Measurements from ENCODE around the gene ATF4. TPM values are rescaled to one million over a fixed set of nuclear protein-coding genes. Genes with fewer than 3 reads are reported as not detected.
A peak's percentile ranks its signal among the peaks of the same experiment; 100 is the strongest.

ATF4 gene
- total RNA-seq, 1 donor = 590 TPM

GRCh38 chr22:39510529-39511149 lies 9.7 kb upstream of the ATF4 start:
- Histone ChIP-seq H3K4me1 (ENCODE audit: insufficient read depth, low read length) (peaks cover 11% of the 10 kb centered on the region), H3K4me2 (ENCODE audit: insufficient read depth, low read length) (no peak overlapping the region), H3K79me2 (ENCODE audit: insufficient read depth, low read length) (peaks cover 63% of the 10 kb centered on the region), H2AFZ (ENCODE audit: low read length) (no peak overlapping the region), H3K36me3 (ENCODE audit: insufficient read depth, low read length) (peaks cover 76% of the 10 kb centered on the region), H3K27me3 (ENCODE audit: insufficient read depth, low read length) (no peaks in the 10 kb centered on the region), H3K27ac (ENCODE audit: low read depth, low read length) (no peak overlapping the region), H4K20me1 (ENCODE audit: insufficient read depth, low read length) (peaks cover 48% of the 10 kb centered on the region), H3K9me3 (ENCODE audit: low read depth, low read length) (no peaks in the 10 kb centered on the region), H3K4me3 (ENCODE audit: insufficient read depth, low read length) (no peak overlapping the region)
- DNase-seq (ENCODE audit: insufficient read length, low spot score, missing footprints) = peak; percentile 3
- no peak for TF ChIP-seq CTCF (IDR thresholded peaks at IDR 0.05; ENCODE audit: extremely low read depth, low read depth, low read length)

- Histone ChIP-seq H4K20me1 (ENCODE audit: insufficient read depth, low read length) (peaks cover 43% of the 10 kb centered on the region), H3K27me3 (ENCODE audit: insufficient read depth, low read length) (no peaks in the 10 kb centered on the region), H3K9me3 (ENCODE audit: low read depth, low read length) (no peaks in the 10 kb centered on the region), H3K4me1 (ENCODE audit: insufficient read depth, low read length) (peaks cover 11% of the 10 kb centered on the region), H3K36me3 (ENCODE audit: insufficient read depth, low read length) (peaks cover 73% of the 10 kb centered on the region), H3K27ac (ENCODE audit: low read depth, low read length) (no peak overlapping the region), H3K79me2 (ENCODE audit: insufficient read depth, low read length) (peaks cover 60% of the 10 kb centered on the region), H3K4me2 (ENCODE audit: insufficient read depth, low read length) (no peak overlapping the region), H3K4me3 (ENCODE audit: insufficient read depth, low read length) (no peak overlapping the region), H2AFZ (ENCODE audit: low read length) (no peak overlapping the region)
- no peak for TF ChIP-seq CTCF (IDR thresholded peaks at IDR 0.05; ENCODE audit: extremely low read depth, low read depth, low read length)
- peak; percentile 3 for DNase-seq (ENCODE audit: insufficient read length, low spot score, missing footprints)
These were observed 9.1 kb upstream of the ATF4 start for GRCh38 chr22:39511226-39511625.

- Histone ChIP-seq H3K27ac (ENCODE audit: low read depth, low read length) (no peak overlapping the region), H3K4me3 (ENCODE audit: insufficient read depth, low read length) (no peak overlapping the region), H3K36me3 (ENCODE audit: insufficient read depth, low read length) (peaks cover 73% of the 10 kb centered on the region), H3K27me3 (ENCODE audit: insufficient read depth, low read length) (no peaks in the 10 kb centered on the region), H3K9me3 (ENCODE audit: low read depth, low read length) (no peaks in the 10 kb centered on the region), H2AFZ (ENCODE audit: low read length) (no peak overlapping the region), H3K4me1 (ENCODE audit: insufficient read depth, low read length) (peaks cover 11% of the 10 kb centered on the region), H3K4me2 (ENCODE audit: insufficient read depth, low read length) (no peak overlapping the region), H3K79me2 (ENCODE audit: insufficient read depth, low read length) (peaks cover 55% of the 10 kb centered on the region), H4K20me1 (ENCODE audit: insufficient read depth, low read length) (peaks cover 36% of the 10 kb centered on the region)
- TF ChIP-seq CTCF (IDR thresholded peaks at IDR 0.05; ENCODE audit: extremely low read depth, low read depth, low read length) = no peak
- DNase-seq (ENCODE audit: insufficient read length, low spot score, missing footprints) = no peak
These were observed 8.3 kb upstream of the ATF4 start for GRCh38 chr22:39512026-39512425.

DNA sequence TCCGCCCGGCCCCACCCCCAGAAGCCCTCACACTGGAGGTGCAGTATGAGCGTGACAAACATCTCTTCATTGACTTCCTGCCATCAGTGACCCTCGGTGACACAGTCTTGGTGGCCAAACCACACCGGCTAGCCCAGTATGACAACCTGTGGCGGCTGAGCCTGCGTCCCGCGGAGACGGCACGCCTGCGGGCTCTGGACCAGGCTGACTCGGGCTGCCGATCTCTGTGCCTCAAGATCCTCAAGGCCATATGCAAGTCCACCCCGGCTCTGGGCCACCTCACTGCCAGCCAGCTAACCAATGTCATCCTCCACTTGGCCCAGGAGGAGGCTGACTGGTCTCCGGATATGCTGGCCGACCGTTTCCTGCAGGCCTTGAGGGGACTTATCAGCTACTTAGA lies 6.6 kb upstream of the ATF4 start:
- Histone ChIP-seq H3K79me2 (ENCODE audit: insufficient read depth, low read length) (peaks cover 55% of the 10 kb centered on the region), H3K9me3 (ENCODE audit: low read depth, low read length) (no peaks in the 10 kb centered on the region), H2AFZ (ENCODE audit: low read length) (no peak overlapping the region), H3K4me1 (ENCODE audit: insufficient read depth, low read length) (peaks cover 21% of the 10 kb centered on the region), H3K27ac (ENCODE audit: low read depth, low read length) (no peak overlapping the region), H3K4me3 (ENCODE audit: insufficient read depth, low read length) (no peak overlapping the region), H3K4me2 (ENCODE audit: insufficient read depth, low read length) (no peak overlapping the region), H4K20me1 (ENCODE audit: insufficient read depth, low read length) (peaks cover 29% of the 10 kb centered on the region), H3K27me3 (ENCODE audit: insufficient read depth, low read length) (no peaks in the 10 kb centered on the region), H3K36me3 (ENCODE audit: insufficient read depth, low read length) (peaks cover 64% of the 10 kb centered on the region)
- peak; percentile 49 for DNase-seq (ENCODE audit: insufficient read length, low spot score, missing footprints)
- TF ChIP-seq CTCF (IDR thresholded peaks at IDR 0.05; ENCODE audit: extremely low read depth, low read depth, low read length) = no peak

All from osteoblast (primary cell).